Endothelial cell (in vitro differentiated cells): ENCODE results near the gene CHD2. TPM values are rescaled to one million over a fixed set of nuclear protein-coding genes. Genes with fewer than 3 reads are reported as not detected.
A peak's percentile ranks its signal among the peaks of the same experiment; 100 is the strongest.
"Not testable (repeated sequence)": the region's sequence is repeated elsewhere in the genome, so short reads cannot be mapped to it uniquely, and the experiment has no call there.

Experiments used
- DNase-seq: peaks from one replicate; pipeline ENCODE4 v3.0.0; 2021; ENCODE audit warnings: low spot score
- H3K27ac Mint-ChIP-seq: one replicate; pipeline ENCODE4 v1.8.0; 2021; ENCODE audit warnings: mixed read lengths, inconsistent platforms; ENCODE audit not compliant: unreplicated experiment
- H3K27me3 Mint-ChIP-seq: one replicate; pipeline ENCODE4 v1.8.0; 2021; ENCODE audit warnings: mild to moderate bottlenecking, moderate library complexity, mixed read lengths, inconsistent platforms; ENCODE audit not compliant: unreplicated experiment
- H3K36me3 Mint-ChIP-seq: one replicate; pipeline ENCODE4 v1.8.0; 2021; ENCODE audit warnings: mild to moderate bottlenecking, low read depth, mixed read lengths, inconsistent platforms; ENCODE audit not compliant: unreplicated experiment
- H3K4me1 Mint-ChIP-seq: one replicate; pipeline ENCODE4 v1.8.0; 2021; ENCODE audit warnings: mild to moderate bottlenecking, mixed read lengths, inconsistent platforms; ENCODE audit not compliant: unreplicated experiment
- H3K4me3 Mint-ChIP-seq: one replicate; pipeline ENCODE4 v1.8.0; 2021; ENCODE audit warnings: mild to moderate bottlenecking, mixed read lengths, inconsistent platforms; ENCODE audit not compliant: unreplicated experiment
- H3K9me3 Mint-ChIP-seq: one replicate; pipeline ENCODE4 v1.8.0; 2021; ENCODE audit warnings: mixed read lengths, inconsistent platforms; ENCODE audit not compliant: unreplicated experiment
- total RNA-seq: library from RNA; stranded (reverse); fragmentation: NEBNext Ultra II Directional; extraction: Animal tissue kit (Norgen Biotek cat#: 25700); gene quantifications from one replicate; pipeline ENCODE4 v1.2.1, GENCODE V29; 2021; ENCODE audit not compliant: unreplicated experiment
- TF ChIP-seq, protein P1 (sequence below): fragments of 200-600 bp; sonication (generic); IDR thresholded peaks from one replicate; pipeline ENCODE4 v1.5.0; 2021; ENCODE audit warnings: antibody characterized with exemption; ENCODE audit not compliant: unreplicated experiment

CHD2 gene
- total RNA-seq, 1 donor from 2014 or later = 96.3 TPM

- Mint-ChIP-seq H3K27ac (peak overlapping the region; percentile 96), H3K36me3 (no peaks in the 10 kb centered on the region), H3K9me3 (no peaks in the 10 kb centered on the region), H3K27me3 (peaks cover 6% of the 10 kb centered on the region), H3K4me1 (peaks cover 58% of the 10 kb centered on the region), H3K4me3 (no peak overlapping the region)
- DNase-seq = no peak
- TF ChIP-seq, protein P1, sequence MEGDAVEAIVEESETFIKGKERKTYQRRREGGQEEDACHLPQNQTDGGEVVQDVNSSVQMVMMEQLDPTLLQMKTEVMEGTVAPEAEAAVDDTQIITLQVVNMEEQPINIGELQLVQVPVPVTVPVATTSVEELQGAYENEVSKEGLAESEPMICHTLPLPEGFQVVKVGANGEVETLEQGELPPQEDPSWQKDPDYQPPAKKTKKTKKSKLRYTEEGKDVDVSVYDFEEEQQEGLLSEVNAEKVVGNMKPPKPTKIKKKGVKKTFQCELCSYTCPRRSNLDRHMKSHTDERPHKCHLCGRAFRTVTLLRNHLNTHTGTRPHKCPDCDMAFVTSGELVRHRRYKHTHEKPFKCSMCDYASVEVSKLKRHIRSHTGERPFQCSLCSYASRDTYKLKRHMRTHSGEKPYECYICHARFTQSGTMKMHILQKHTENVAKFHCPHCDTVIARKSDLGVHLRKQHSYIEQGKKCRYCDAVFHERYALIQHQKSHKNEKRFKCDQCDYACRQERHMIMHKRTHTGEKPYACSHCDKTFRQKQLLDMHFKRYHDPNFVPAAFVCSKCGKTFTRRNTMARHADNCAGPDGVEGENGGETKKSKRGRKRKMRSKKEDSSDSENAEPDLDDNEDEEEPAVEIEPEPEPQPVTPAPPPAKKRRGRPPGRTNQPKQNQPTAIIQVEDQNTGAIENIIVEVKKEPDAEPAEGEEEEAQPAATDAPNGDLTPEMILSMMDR = no peak
Measured at GRCh38 chr15:92914103-92914499, 14.0 kb downstream of the CHD2 start.

DNA sequence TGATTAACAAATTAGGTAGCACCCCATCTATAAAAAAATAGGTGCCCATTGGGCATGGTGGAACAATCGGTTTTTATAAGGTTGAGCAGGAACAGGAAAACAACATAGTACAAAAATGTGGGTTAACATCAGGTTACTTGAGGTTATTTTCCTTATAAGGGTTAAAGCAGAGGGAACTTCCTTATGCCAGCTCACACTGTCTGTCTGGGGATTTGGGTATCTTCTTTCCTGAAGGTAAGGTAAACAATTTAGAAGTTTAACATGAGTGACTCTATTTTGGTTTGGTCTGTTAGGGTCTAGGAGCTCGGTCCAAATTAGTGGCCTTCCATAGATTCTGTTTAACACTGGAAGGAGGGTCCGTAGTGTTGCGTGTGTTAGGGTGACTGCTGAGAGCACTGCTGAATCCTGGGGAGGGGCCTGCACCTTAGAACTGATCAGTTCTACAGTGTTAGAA is 14.7 kb downstream of the CHD2 start:
- peaks cover 55% of the 10 kb centered on the region for H3K4me1 Mint-ChIP-seq
- TF ChIP-seq, protein P1 = no peak
- H3K36me3 Mint-ChIP-seq = no peaks in the 10 kb centered on the region
- H3K27ac Mint-ChIP-seq = peak overlapping the region; percentile 96
- no peaks in the 10 kb centered on the region for H3K9me3 Mint-ChIP-seq
- DNase-seq = no peak
- H3K4me3 Mint-ChIP-seq = peak overlapping the region; percentile 77
- peaks cover 6% of the 10 kb centered on the region for H3K27me3 Mint-ChIP-seq

DNA sequence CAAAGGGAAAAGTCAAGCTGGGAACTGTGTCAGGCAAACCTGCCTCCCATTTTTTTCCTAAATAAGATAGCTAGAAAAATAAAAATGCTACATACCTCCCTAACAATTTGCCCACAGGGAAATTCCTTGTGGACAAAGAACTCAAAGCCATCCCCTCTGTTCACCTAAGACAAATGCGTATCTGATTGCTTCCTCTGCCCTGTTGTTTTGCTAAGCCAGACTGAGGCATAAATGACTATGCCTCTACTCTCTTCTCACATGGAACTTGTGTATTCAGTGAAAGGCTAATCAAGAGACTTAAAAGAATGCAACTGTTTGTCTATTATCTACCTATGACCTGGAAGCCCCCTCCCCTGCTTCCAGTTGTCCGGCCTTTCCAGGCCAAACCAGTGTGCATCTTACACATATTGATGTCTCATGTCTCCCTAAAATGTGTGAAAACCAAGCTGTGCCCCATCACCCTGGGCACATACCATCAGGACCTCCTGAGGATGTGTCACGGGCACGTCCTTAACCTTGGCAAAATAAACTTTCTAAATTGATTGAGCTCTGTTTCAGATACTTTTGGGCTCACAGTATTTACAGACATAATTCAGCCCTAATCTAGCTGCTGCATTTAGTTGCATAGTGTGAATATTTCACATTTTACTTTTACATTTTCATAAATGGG is 15.8 kb downstream of the CHD2 start:
- TF ChIP-seq, protein P1 = no peak
- no peaks in the 10 kb centered on the region for H3K36me3 Mint-ChIP-seq
- no peak for DNase-seq
- no peaks in the 10 kb centered on the region for H3K9me3 Mint-ChIP-seq
- peak overlapping the region; percentile 96 for H3K27ac Mint-ChIP-seq
- peak overlapping the region; percentile 1 for H3K4me3 Mint-ChIP-seq
- H3K27me3 Mint-ChIP-seq = peaks cover 2% of the 10 kb centered on the region
- H3K4me1 Mint-ChIP-seq = peaks cover 55% of the 10 kb centered on the region

- H3K9me3 Mint-ChIP-seq = no peaks in the 10 kb centered on the region
- no peak overlapping the region for H3K4me3 Mint-ChIP-seq
- H3K36me3 Mint-ChIP-seq = no peaks in the 10 kb centered on the region
- TF ChIP-seq, protein P1 = peak; percentile 96
- peaks cover 62% of the 10 kb centered on the region for H3K4me1 Mint-ChIP-seq
- H3K27me3 Mint-ChIP-seq = peaks cover 4% of the 10 kb centered on the region
- peak; percentile 87 for DNase-seq
- H3K27ac Mint-ChIP-seq = peak overlapping the region; percentile 91
Measured at GRCh38 chr15:92917598-92918407, 17.7 kb downstream of the CHD2 start.

GRCh38 chr15:92918881-92919280 is 18.8 kb downstream of the CHD2 start:
- H3K4me1 Mint-ChIP-seq = peaks cover 60% of the 10 kb centered on the region
- not testable (repeated sequence) for H3K27me3 Mint-ChIP-seq, DNase-seq, H3K27ac Mint-ChIP-seq, H3K4me3 Mint-ChIP-seq, H3K9me3 Mint-ChIP-seq, H3K36me3 Mint-ChIP-seq
